Measurements from ENCODE around the gene PRDM11. TPM values are rescaled to one million over a fixed set of nuclear protein-coding genes. Genes with fewer than 3 reads are reported as not detected.
"Not testable (repeated sequence)": the region's sequence is repeated elsewhere in the genome, so short reads cannot be mapped to it uniquely, and the experiment has no call there.

The PRDM11 gene
- total RNA-seq, 2 experiments from 2014 or later, result 2.5 to 4.6 TPM

GRCh38 chr11:45234306-45235006, 88.0 kb downstream of the PRDM11 start:
- peaks cover 2% of the 10 kb centered on the region for H3K4me1 Mint-ChIP-seq
- peaks cover 15% of the 10 kb centered on the region for H3K27me3 Mint-ChIP-seq
- CTCF ChIA-PET, result interaction anchor here (1.0 to 1.8 kb wide), 6 partner anchors 11 to 124 kb away, joined by 3 to 8 read pairs (median 4); no protein-coding TSS in a partner anchor
- H3K9me3 Mint-ChIP-seq (ENCODE audit: low read depth), result no peaks in the 10 kb centered on the region
- ATAC-seq (no peak), DNase-seq (no peak)
- no peak overlapping the region for H3K4me3 Mint-ChIP-seq
- H3K27ac Mint-ChIP-seq, result no peak overlapping the region
- H3K36me3 Mint-ChIP-seq, result no peaks in the 10 kb centered on the region

GRCh38 chr11:45237711-45238315, 91.4 kb downstream of the PRDM11 start:
- no peak overlapping the region for H3K27ac Mint-ChIP-seq

GRCh38 chr11:45238724-45239123, 92.3 kb downstream of the PRDM11 start:
- no peak overlapping the region for H3K27ac Mint-ChIP-seq
- CTCF ChIA-PET, result interaction anchor here (1.0 kb wide), 1 partner anchor 54 kb away, joined by 3 read pairs; no protein-coding TSS in a partner anchor
- H3K4me3 Mint-ChIP-seq, result no peak overlapping the region
- ATAC-seq (no peak), DNase-seq (no peak)
- H3K36me3 Mint-ChIP-seq, result no peaks in the 10 kb centered on the region
- H3K4me1 Mint-ChIP-seq, result no peaks in the 10 kb centered on the region
- peaks cover 17% of the 10 kb centered on the region for H3K27me3 Mint-ChIP-seq
- H3K9me3 Mint-ChIP-seq (ENCODE audit: low read depth), result no peaks in the 10 kb centered on the region

More at GRCh38 chr11:45237711-45238315, 91.4 kb downstream of the PRDM11 start:
- no peak overlapping the region for H3K4me3 Mint-ChIP-seq
- no peak for ATAC-seq
- CTCF ChIA-PET, result interaction anchor here (1.0 kb wide), 1 partner anchor 55 kb away, joined by 3 read pairs; no protein-coding TSS in a partner anchor
- no peaks in the 10 kb centered on the region for H3K36me3 Mint-ChIP-seq
- H3K4me1 Mint-ChIP-seq, result no peaks in the 10 kb centered on the region
- no peak for DNase-seq
- H3K9me3 Mint-ChIP-seq (ENCODE audit: low read depth), result no peaks in the 10 kb centered on the region
- peaks cover 17% of the 10 kb centered on the region for H3K27me3 Mint-ChIP-seq

GRCh38 chr11:45239733-45240132, 93.3 kb downstream of the PRDM11 start:
- DNase-seq, result no peak
- Mint-ChIP-seq H3K4me3 (no peak overlapping the region), H3K4me1 (no peaks in the 10 kb centered on the region), H3K36me3 (no peaks in the 10 kb centered on the region), H3K27me3 (peaks cover 17% of the 10 kb centered on the region), H3K27ac (no peak overlapping the region), H3K9me3 (ENCODE audit: low read depth) (no peaks in the 10 kb centered on the region)
- no peak for ATAC-seq
- CTCF ChIA-PET, result no interaction called here

- CTCF ChIA-PET, result interaction anchor here (1.5 to 2.6 kb wide), 2 partner anchors 9 to 11 kb away, joined by 3 to 9 read pairs; no protein-coding TSS in a partner anchor
- no peaks in the 10 kb centered on the region for H3K4me1 Mint-ChIP-seq
- peaks cover 11% of the 10 kb centered on the region for H3K27me3 Mint-ChIP-seq
- no peaks in the 10 kb centered on the region for H3K36me3 Mint-ChIP-seq
- H3K9me3 Mint-ChIP-seq (ENCODE audit: low read depth), result no peaks in the 10 kb centered on the region
- no peak overlapping the region for H3K4me3 Mint-ChIP-seq
- DNase-seq, result no peak
- ATAC-seq, result no peak
- no peak overlapping the region for H3K27ac Mint-ChIP-seq
Observed at GRCh38 chr11:45243967-45244366, 97.5 kb downstream of the PRDM11 start.

- no peak overlapping the region for H3K27ac Mint-ChIP-seq
- H3K4me3 Mint-ChIP-seq, result no peak overlapping the region
- no peak for ATAC-seq
- H3K36me3 Mint-ChIP-seq, result no peaks in the 10 kb centered on the region
- peaks cover 15% of the 10 kb centered on the region for H3K27me3 Mint-ChIP-seq
- no peak for DNase-seq
- CTCF ChIA-PET, result interaction anchor here (2.6 kb wide), 1 partner anchor 12 kb away, joined by 9 read pairs; no protein-coding TSS in a partner anchor
- H3K9me3 Mint-ChIP-seq (ENCODE audit: low read depth), result no peaks in the 10 kb centered on the region
- no peaks in the 10 kb centered on the region for H3K4me1 Mint-ChIP-seq
Observed at GRCh38 chr11:45245218-45246045, 99.0 kb downstream of the PRDM11 start.

- no peaks in the 10 kb centered on the region for H3K4me1 Mint-ChIP-seq
- DNase-seq (no peak), ATAC-seq (no peak)
- no peaks in the 10 kb centered on the region for H3K36me3 Mint-ChIP-seq
- H3K27ac Mint-ChIP-seq, result no peak overlapping the region
- no peaks in the 10 kb centered on the region for H3K9me3 Mint-ChIP-seq (ENCODE audit: low read depth)
- peaks cover 15% of the 10 kb centered on the region for H3K27me3 Mint-ChIP-seq
- CTCF ChIA-PET, result interaction anchor here (1.1 to 1.4 kb wide), 2 partner anchors 13 to 135 kb away, joined by 3 to 5 read pairs; no protein-coding TSS in a partner anchor
- H3K4me3 Mint-ChIP-seq, result no peak overlapping the region
Observed at GRCh38 chr11:45246241-45246640, 99.8 kb downstream of the PRDM11 start.

- CTCF ChIA-PET, result interaction anchor here (1.4 kb wide), 1 partner anchor 136 kb away, joined by 3 read pairs; no protein-coding TSS in a partner anchor
- Mint-ChIP-seq H3K4me1 (no peaks in the 10 kb centered on the region), H3K36me3 (no peaks in the 10 kb centered on the region), H3K9me3 (ENCODE audit: low read depth) (no peaks in the 10 kb centered on the region), H3K4me3 (no peak overlapping the region), H3K27me3 (peaks cover 15% of the 10 kb centered on the region), H3K27ac (no peak overlapping the region)
- DNase-seq (no peak), ATAC-seq (no peak)
Observed at GRCh38 chr11:45247433-45247832, 101.0 kb downstream of the PRDM11 start.

GRCh38 chr11:45248501-45249011, 102.1 kb downstream of the PRDM11 start:
- Mint-ChIP-seq H3K4me1 (no peaks in the 10 kb centered on the region), H3K4me3 (no peak overlapping the region), H3K27ac (no peak overlapping the region), H3K36me3 (no peaks in the 10 kb centered on the region), H3K9me3 (ENCODE audit: low read depth) (no peaks in the 10 kb centered on the region), H3K27me3 (peaks cover 15% of the 10 kb centered on the region)
- CTCF ChIA-PET, result no interaction called here
- ATAC-seq (no peak), DNase-seq (no peak)

GRCh38 chr11:45249372-45249771, 102.9 kb downstream of the PRDM11 start:
- CTCF ChIA-PET, result not testable (repeated sequence)

GRCh38 chr11:45250035-45250718, 103.7 kb downstream of the PRDM11 start:
- H3K4me1 Mint-ChIP-seq, result no peaks in the 10 kb centered on the region
- H3K9me3 Mint-ChIP-seq (ENCODE audit: low read depth), result no peaks in the 10 kb centered on the region
- no peak overlapping the region for H3K27ac Mint-ChIP-seq
- ATAC-seq, result no peak
- DNase-seq, result no peak
- no peaks in the 10 kb centered on the region for H3K36me3 Mint-ChIP-seq
- H3K4me3 Mint-ChIP-seq, result no peak overlapping the region
- peaks cover 15% of the 10 kb centered on the region for H3K27me3 Mint-ChIP-seq
- CTCF ChIA-PET, result no interaction called here

More at GRCh38 chr11:45249372-45249771, 102.9 kb downstream of the PRDM11 start:
- ATAC-seq; H3K36me3 Mint-ChIP-seq; H3K4me3 Mint-ChIP-seq; H3K9me3 Mint-ChIP-seq (ENCODE audit: low read depth); DNase-seq; H3K4me1 Mint-ChIP-seq; H3K27ac Mint-ChIP-seq: not testable (repeated sequence)
- peaks cover 15% of the 10 kb centered on the region for H3K27me3 Mint-ChIP-seq

- ATAC-seq, result peak; percentile 63
- CTCF ChIA-PET, result interaction anchor here (0.6 to 1.2 kb wide), 3 partner anchors 9 to 142 kb away, joined by 3 read pairs; no protein-coding TSS in a partner anchor
- no peaks in the 10 kb centered on the region for H3K36me3 Mint-ChIP-seq
- H3K4me1 Mint-ChIP-seq, result no peaks in the 10 kb centered on the region
- no peak overlapping the region for H3K4me3 Mint-ChIP-seq
- no peak overlapping the region for H3K27ac Mint-ChIP-seq
- H3K27me3 Mint-ChIP-seq, result peaks cover 17% of the 10 kb centered on the region
- peak; percentile 45 for DNase-seq
- no peaks in the 10 kb centered on the region for H3K9me3 Mint-ChIP-seq (ENCODE audit: low read depth)
Observed at GRCh38 chr11:45252134-45252856, 105.9 kb downstream of the PRDM11 start.
